Brain microvascular endothelial cell (primary cell): ENCODE measurements around the gene ATR.
"Not testable (repeated sequence)": the region's sequence is repeated elsewhere in the genome, so short reads cannot be mapped to it uniquely, and the experiment has no call there.

Experiments used
- DNase-seq: peaks from one replicate; pipeline ENCODE4 v3.0.0-alpha.2; 2020
- H3K27ac ChIP-seq: fragments of 250-450 bp; sonication (Bioruptor Pico); 2 replicates; pipeline ENCODE4 v1.5.1; 2020; ENCODE audit warnings: mild to moderate bottlenecking, moderate library complexity
- H3K27me3 ChIP-seq: fragments of 250-450 bp; sonication (Bioruptor Pico); replicated peaks from 2 replicates; pipeline ENCODE4 v1.5.1; 2020; ENCODE audit warnings: mild to moderate bottlenecking
- H3K36me3 ChIP-seq: fragments of 250-450 bp; sonication (Bioruptor Pico); replicated peaks from 2 replicates; pipeline ENCODE4 v1.5.1; 2020; ENCODE audit warnings: mild to moderate bottlenecking
- H3K4me3 ChIP-seq: 2 replicates; pipeline ENCODE4 v1.5.1; 2011; ENCODE audit warnings: low read depth, mild to moderate bottlenecking, control low read depth, low read length, moderate library complexity
- in situ Hi-C: cut with HindIII; loops from 2 replicates; pipeline ENCODE4 v1.10.0; 2017; ENCODE audit warnings: low sequenced_read_pairs, low pct_ligation_motif_present
- TF ChIP-seq, protein P1 (sequence below): IDR thresholded peaks from 2 replicates; pipeline ENCODE4 v1.5.1; 2011; ENCODE audit warnings: low read depth, mild to moderate bottlenecking, moderate library complexity, low read length, control low read depth, inconsistent platforms; ENCODE audit errors: missing control alignments

The ATR gene

GRCh38 chr3:142553741-142554140, 24.8 kb downstream of the ATR start:
- Histone ChIP-seq H3K27me3 (no peaks in the 10 kb centered on the region), H3K4me3 (no peak overlapping the region), H3K27ac (no peak overlapping the region), H3K36me3 (peaks cover 24% of the 10 kb centered on the region)
- TF ChIP-seq, protein P1, sequence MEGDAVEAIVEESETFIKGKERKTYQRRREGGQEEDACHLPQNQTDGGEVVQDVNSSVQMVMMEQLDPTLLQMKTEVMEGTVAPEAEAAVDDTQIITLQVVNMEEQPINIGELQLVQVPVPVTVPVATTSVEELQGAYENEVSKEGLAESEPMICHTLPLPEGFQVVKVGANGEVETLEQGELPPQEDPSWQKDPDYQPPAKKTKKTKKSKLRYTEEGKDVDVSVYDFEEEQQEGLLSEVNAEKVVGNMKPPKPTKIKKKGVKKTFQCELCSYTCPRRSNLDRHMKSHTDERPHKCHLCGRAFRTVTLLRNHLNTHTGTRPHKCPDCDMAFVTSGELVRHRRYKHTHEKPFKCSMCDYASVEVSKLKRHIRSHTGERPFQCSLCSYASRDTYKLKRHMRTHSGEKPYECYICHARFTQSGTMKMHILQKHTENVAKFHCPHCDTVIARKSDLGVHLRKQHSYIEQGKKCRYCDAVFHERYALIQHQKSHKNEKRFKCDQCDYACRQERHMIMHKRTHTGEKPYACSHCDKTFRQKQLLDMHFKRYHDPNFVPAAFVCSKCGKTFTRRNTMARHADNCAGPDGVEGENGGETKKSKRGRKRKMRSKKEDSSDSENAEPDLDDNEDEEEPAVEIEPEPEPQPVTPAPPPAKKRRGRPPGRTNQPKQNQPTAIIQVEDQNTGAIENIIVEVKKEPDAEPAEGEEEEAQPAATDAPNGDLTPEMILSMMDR: no peak
- in situ Hi-C loops: no loop called here
- DNase-seq: no peak

- peaks cover 22% of the 10 kb centered on the region for H3K36me3 ChIP-seq
- DNase-seq, H3K27me3 ChIP-seq, H3K27ac ChIP-seq, H3K4me3 ChIP-seq, in situ Hi-C loops: not testable (repeated sequence)
Measured at GRCh38 chr3:142552579-142552978, 26.0 kb downstream of the ATR start.

GRCh38 chr3:142549986-142550385, 28.5 kb downstream of the ATR start:
- DNase-seq: no peak
- Histone ChIP-seq H3K27me3 (no peaks in the 10 kb centered on the region), H3K27ac (no peak overlapping the region), H3K36me3 (peaks cover 19% of the 10 kb centered on the region), H3K4me3 (no peak overlapping the region)
- in situ Hi-C loops: no loop called here
- TF ChIP-seq, protein P1: no peak

- H3K36me3 ChIP-seq: no peaks in the 10 kb centered on the region
- TF ChIP-seq, protein P1: no peak
- in situ Hi-C loops: no loop called here
Measured at GRCh38 chr3:142543307-142543706, 35.2 kb downstream of the ATR start.

DNA sequence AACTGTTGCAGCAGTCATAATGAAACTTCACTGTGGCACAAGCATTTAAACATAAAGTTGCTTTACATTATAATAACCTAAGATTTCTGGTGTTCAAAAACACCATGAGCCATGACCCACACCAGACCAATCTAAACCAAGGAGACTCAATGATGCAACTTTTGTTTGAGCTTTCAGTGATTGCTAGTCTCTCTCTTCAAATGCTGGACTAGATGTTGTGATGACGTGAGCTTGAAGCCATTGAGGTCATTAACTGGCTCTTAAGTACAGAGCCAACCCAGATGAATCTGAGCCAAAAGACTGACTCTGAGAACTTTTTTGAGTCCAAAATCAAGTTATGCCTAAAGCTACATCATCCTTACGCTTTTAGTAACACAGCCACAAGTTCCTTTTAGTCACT, 36.5 kb downstream of the ATR start:
- DNase-seq: no peak
- no peak overlapping the region for H3K4me3 ChIP-seq
- no peaks in the 10 kb centered on the region for H3K36me3 ChIP-seq
- no peak overlapping the region for H3K27ac ChIP-seq
- TF ChIP-seq, protein P1: no peak
- H3K27me3 ChIP-seq: no peaks in the 10 kb centered on the region
- in situ Hi-C loops: no loop called here

More at GRCh38 chr3:142543307-142543706, 35.2 kb downstream of the ATR start:
- H3K27ac ChIP-seq: no peak overlapping the region
- H3K27me3 ChIP-seq: no peaks in the 10 kb centered on the region
- DNase-seq: no peak
- H3K4me3 ChIP-seq: no peak overlapping the region

GRCh38 chr3:142536519-142536918, 42.0 kb downstream of the ATR start:
- no peak overlapping the region for H3K27ac ChIP-seq
- no peak overlapping the region for H3K4me3 ChIP-seq
- H3K27me3 ChIP-seq: no peaks in the 10 kb centered on the region
- peaks cover 22% of the 10 kb centered on the region for H3K36me3 ChIP-seq
- in situ Hi-C loops: no loop called here
- TF ChIP-seq, protein P1: no peak
- no peak for DNase-seq
